OCI-LY1 (cell line): ENCODE data around the gene NPW.

Experiments
- H2AFZ ChIP-seq: fragments of 200-600 bp; sonication (generic), shearing (Covaris generic); 2 replicates; pipeline ENCODE4 v1.6.0; 2014; ENCODE audit warnings: antibody characterized with exemption, mild to moderate bottlenecking, low read length
- H3F3A ChIP-seq: fragments of 200-600 bp; sonication (generic), shearing (Covaris generic); 2 replicates; pipeline ENCODE4 v1.6.0; 2014; ENCODE audit warnings: mild to moderate bottlenecking, antibody characterized with exemption, low read length, moderate library complexity; ENCODE audit not compliant: insufficient read depth
- H3K27ac ChIP-seq: fragments of 200-600 bp; sonication (generic); 2 replicates; pipeline ENCODE4 v1.5.1; 2014; ENCODE audit warnings: low read length, mixed run types, mild to moderate bottlenecking, low read depth; ENCODE audit not compliant: poor library complexity, severe bottlenecking
- H3K27me3 ChIP-seq: fragments of 200-600 bp; sonication (generic); 2 replicates; pipeline ENCODE4 v1.6.0; 2014; ENCODE audit warnings: antibody characterized with exemption, mild to moderate bottlenecking, low read length, moderate library complexity; ENCODE audit not compliant: insufficient read depth
- H3K36me3 ChIP-seq: fragments of 200-600 bp; sonication (generic); 2 replicates; pipeline ENCODE4 v1.6.1; 2014; ENCODE audit warnings: mild to moderate bottlenecking, antibody characterized with exemption, low read length, moderate library complexity, mixed read lengths; ENCODE audit not compliant: insufficient read depth
- H3K4me1 ChIP-seq: fragments of 200-600 bp; sonication (generic); 2 replicates; pipeline ENCODE4 v1.5.1; 2014; ENCODE audit warnings: mild to moderate bottlenecking, low read length, moderate library complexity; ENCODE audit not compliant: insufficient read depth, severe bottlenecking
- H3K4me2 ChIP-seq: fragments of 200-600 bp; sonication (generic), shearing (Covaris generic); 2 replicates; pipeline ENCODE4 v1.6.1; 2014; ENCODE audit warnings: low read length
- H3K4me3 ChIP-seq: fragments of 200-600 bp; sonication (generic); 2 replicates; pipeline ENCODE4 v1.5.1; 2014; ENCODE audit warnings: low read length, low read depth, mild to moderate bottlenecking, mixed read lengths; ENCODE audit not compliant: poor library complexity, severe bottlenecking
- H3K79me2 ChIP-seq: fragments of 200-600 bp; shearing (Covaris generic); 2 replicates; pipeline ENCODE4 v1.6.1; 2016; ENCODE audit warnings: mixed run types, low read length, mixed read lengths; ENCODE audit not compliant: insufficient read depth
- H3K9ac ChIP-seq: fragments of 200-600 bp; sonication (generic), shearing (Covaris generic); 2 replicates; pipeline ENCODE4 v1.6.1; 2014; ENCODE audit warnings: mild to moderate bottlenecking, low read length, mixed read lengths
- H3K9me2 ChIP-seq: fragments of 200-600 bp; sonication (generic), shearing (Covaris generic); 2 replicates; pipeline ENCODE4 v1.6.1; 2014; ENCODE audit warnings: low read depth, mild to moderate bottlenecking, low read length, mixed read lengths
- H3K9me3 ChIP-seq: fragments of 200-600 bp; shearing (Covaris generic); 2 replicates; pipeline ENCODE4 v1.6.1; 2014; ENCODE audit warnings: low read length, mixed read lengths
- H4K20me1 ChIP-seq: fragments of 200-600 bp; sonication (generic), shearing (Covaris generic); 2 replicates; pipeline ENCODE4 v1.6.0; 2016; ENCODE audit warnings: mild to moderate bottlenecking, low read length; ENCODE audit not compliant: insufficient read depth
- CTCF ChIP-seq: fragments of 200-600 bp; sonication (generic), shearing (Covaris generic); IDR thresholded peaks from 2 replicates; pipeline ENCODE4 v1.5.1; 2017; ENCODE audit warnings: mild to moderate bottlenecking, antibody characterized with exemption, low read length, moderate library complexity, mixed read lengths
- EZH2 ChIP-seq: fragments of 200-600 bp; sonication (generic), shearing (Covaris generic); IDR thresholded peaks from 2 replicates; pipeline ENCODE4 v1.8.0; 2017; ENCODE audit warnings: borderline replicate concordance, mixed run types, mild to moderate bottlenecking, antibody characterized with exemption, low read length, moderate library complexity, mixed read lengths

Gene NPW

DNA sequence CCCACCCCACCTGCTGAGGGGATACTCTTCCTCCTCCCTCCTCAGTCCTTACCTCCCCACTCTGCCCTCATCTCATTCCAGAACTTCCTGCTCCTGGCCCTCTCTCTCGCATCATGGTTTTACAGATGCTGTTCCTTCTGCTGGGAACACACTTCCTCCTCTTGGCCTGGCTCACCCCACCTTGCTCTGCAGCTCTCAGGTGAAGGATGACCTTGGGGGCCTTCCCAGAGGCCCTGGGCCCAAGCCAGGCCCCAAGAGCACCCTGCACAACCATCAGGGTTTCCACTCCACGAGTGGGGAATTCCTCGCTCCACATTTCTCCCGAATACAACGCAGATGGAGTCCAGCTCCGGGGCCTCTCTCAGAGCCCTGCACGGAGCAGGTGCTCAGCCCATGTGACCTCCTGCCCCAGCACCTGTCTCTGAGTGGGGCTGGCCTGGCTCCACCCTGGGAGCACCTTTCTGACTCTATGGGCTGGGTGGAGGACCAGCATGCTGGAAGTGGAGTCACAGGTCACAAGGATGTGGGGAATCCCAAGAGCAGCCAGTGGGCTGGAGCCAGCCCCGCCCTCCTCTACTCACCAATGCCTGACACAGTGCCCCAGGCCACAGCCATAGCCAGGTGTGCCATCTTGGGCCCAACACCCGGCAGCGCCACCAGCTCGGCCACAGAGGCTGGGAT is 23.5 kb downstream of the NPW start:
- Histone ChIP-seq H3K9me2 (no peaks in the 10 kb centered on the region), H3K27me3 (no peaks in the 10 kb centered on the region; the same call in 1 of the 2 replicates), H3K4me2 (no peak overlapping the region), H3K4me3 (no peak overlapping the region), H3K79me2 (no peaks in the 10 kb centered on the region), H4K20me1 (no peaks in the 10 kb centered on the region), H3F3A (no peaks in the 10 kb centered on the region), H3K9me3 (no peaks in the 10 kb centered on the region), H3K9ac (no peak overlapping the region), H3K4me1 (peaks cover 15% of the 10 kb centered on the region), H3K27ac (no peak overlapping the region), H3K36me3 (peaks cover 12% of the 10 kb centered on the region; the same call in 1 of the 2 replicates), H2AFZ (no peak overlapping the region)
- no peak for TF ChIP-seq CTCF
- TF ChIP-seq EZH2, result no peak

GRCh38 chr16:2043667-2044451 is 24.3 kb downstream of the NPW start:
- H3K9me3 ChIP-seq, result no peaks in the 10 kb centered on the region
- H3K9me2 ChIP-seq, result no peaks in the 10 kb centered on the region
- H4K20me1 ChIP-seq, result no peaks in the 10 kb centered on the region
- H3K79me2 ChIP-seq, result no peaks in the 10 kb centered on the region
- peaks cover 12% of the 10 kb centered on the region; the same call in 1 of the 2 replicates for H3K36me3 ChIP-seq
- no peak overlapping the region for H2AFZ ChIP-seq
- no peak overlapping the region for H3K4me2 ChIP-seq
- H3K27me3 ChIP-seq, result no peaks in the 10 kb centered on the region; the same call in 1 of the 2 replicates
- no peaks in the 10 kb centered on the region for H3F3A ChIP-seq
- H3K9ac ChIP-seq, result no peak overlapping the region
- H3K4me1 ChIP-seq, result peaks cover 20% of the 10 kb centered on the region
- H3K4me3 ChIP-seq, result no peak overlapping the region
- no peak overlapping the region for H3K27ac ChIP-seq
- TF ChIP-seq EZH2 (no peak), CTCF (no peak)

GRCh38 chr16:2044541-2044940 is 25.0 kb downstream of the NPW start:
- no peak overlapping the region for H3K4me3 ChIP-seq
- no peaks in the 10 kb centered on the region for H3K9me2 ChIP-seq
- H3K9ac ChIP-seq, result no peak overlapping the region
- peaks cover 12% of the 10 kb centered on the region; the same call in 1 of the 2 replicates for H3K36me3 ChIP-seq
- no peak overlapping the region for H2AFZ ChIP-seq
- H3K79me2 ChIP-seq, result no peaks in the 10 kb centered on the region
- H3K4me2 ChIP-seq, result no peak overlapping the region
- no peaks in the 10 kb centered on the region for H4K20me1 ChIP-seq
- H3K27me3 ChIP-seq, result no peaks in the 10 kb centered on the region
- H3K9me3 ChIP-seq, result no peaks in the 10 kb centered on the region
- TF ChIP-seq EZH2 (no peak), CTCF (no peak)
- H3F3A ChIP-seq, result no peaks in the 10 kb centered on the region
- no peak overlapping the region for H3K27ac ChIP-seq
- H3K4me1 ChIP-seq, result peaks cover 24% of the 10 kb centered on the region
